Spleen (tissue), 7 donors: Measurements from ENCODE around the gene AQP12A.

Source experiments
- POLR2A ChIP-seq, 3 donors: fragments of 450-650 bp; IDR thresholded peaks; one replicate each; pipeline ENCODE4 v1.5.1; 2017; ENCODE audit warnings: antibody characterized with exemption in 3 of 3, mild to moderate bottlenecking in 1 of 3
- POLR2AphosphoS5 ChIP-seq, 3 donors: sonication (generic); formaldehyde crosslinking; IDR thresholded peaks; one replicate each; pipeline ENCODE4 v1.5.1; 2017; ENCODE audit warnings: antibody characterized with exemption in 3 of 3
- TF ChIP-seq, protein P1 (sequence below), 11 experiments: fragments of 200-600 bp in 7 of 11; fragments of 450-650 bp in 4 of 11; sonication (generic) in 4 of 11; IDR thresholded peaks in 8 of 11; conservative IDR thresholded peaks in 3 of 11; 1 replicate in 7 of 11; 2 replicates in 4 of 11; pipeline versions ENCODE4 v1.4.0 to v1.8.0; 2016 to 2021; ENCODE audit warnings: antibody characterized with exemption in 11 of 11, inconsistent platforms in 4 of 11, mild to moderate bottlenecking in 1 of 11
- donor health status: DM: no; HTN: no; CAD: no; lungs with moderate emphysema.
- donor health status: DM: no; HTN: no; CAD: no.
- donor health status: DM: no; HTN: no; CAD: no.

DNA sequence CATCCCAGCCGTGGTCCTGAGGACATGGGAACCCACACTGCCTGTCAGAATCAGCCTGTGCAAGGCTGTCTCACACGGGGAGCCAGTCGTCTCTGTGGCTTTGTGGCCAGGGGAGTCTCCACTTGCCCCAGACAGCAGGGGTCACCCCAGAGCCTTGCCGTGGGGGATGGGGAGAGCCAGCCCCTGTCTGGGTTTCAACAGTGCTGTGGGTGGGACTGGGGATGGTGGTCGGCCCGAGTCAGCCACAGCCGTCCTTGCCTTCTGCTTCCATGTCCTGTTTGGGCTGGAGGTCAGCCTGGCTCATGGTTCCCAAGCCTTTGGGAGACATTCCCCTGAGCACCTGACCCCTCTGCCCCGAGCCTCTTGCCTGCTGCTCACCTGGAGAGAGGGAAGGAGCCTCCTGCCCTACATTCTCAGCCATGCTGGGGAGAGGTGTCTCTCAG, 46.8 kb upstream of the AQP12A start:
- no peak for TF ChIP-seq POLR2AphosphoS5 (IDR thresholded peaks at IDR 0.05)
- TF ChIP-seq, protein P1, sequence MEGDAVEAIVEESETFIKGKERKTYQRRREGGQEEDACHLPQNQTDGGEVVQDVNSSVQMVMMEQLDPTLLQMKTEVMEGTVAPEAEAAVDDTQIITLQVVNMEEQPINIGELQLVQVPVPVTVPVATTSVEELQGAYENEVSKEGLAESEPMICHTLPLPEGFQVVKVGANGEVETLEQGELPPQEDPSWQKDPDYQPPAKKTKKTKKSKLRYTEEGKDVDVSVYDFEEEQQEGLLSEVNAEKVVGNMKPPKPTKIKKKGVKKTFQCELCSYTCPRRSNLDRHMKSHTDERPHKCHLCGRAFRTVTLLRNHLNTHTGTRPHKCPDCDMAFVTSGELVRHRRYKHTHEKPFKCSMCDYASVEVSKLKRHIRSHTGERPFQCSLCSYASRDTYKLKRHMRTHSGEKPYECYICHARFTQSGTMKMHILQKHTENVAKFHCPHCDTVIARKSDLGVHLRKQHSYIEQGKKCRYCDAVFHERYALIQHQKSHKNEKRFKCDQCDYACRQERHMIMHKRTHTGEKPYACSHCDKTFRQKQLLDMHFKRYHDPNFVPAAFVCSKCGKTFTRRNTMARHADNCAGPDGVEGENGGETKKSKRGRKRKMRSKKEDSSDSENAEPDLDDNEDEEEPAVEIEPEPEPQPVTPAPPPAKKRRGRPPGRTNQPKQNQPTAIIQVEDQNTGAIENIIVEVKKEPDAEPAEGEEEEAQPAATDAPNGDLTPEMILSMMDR (IDR thresholded peaks at IDR 0.05 in 8 of 11, conservative IDR thresholded peaks at IDR 0.05 in 3 of 11) = no peak
- no peak for TF ChIP-seq POLR2A (IDR thresholded peaks at IDR 0.05)
